Astrocyte (in vitro differentiated cells and primary cell): ENCODE data around the gene SH3BP1.

Source experiments
- CTCF ChIP-seq: IDR thresholded peaks from 2 replicates; pipeline ENCODE4 v1.5.1; 2011; ENCODE audit warnings: low read depth, mild to moderate bottlenecking, inconsistent platforms, low read length, moderate library complexity; ENCODE audit not compliant: insufficient read depth
- EZH2 ChIP-seq: IDR thresholded peaks from 2 replicates; pipeline ENCODE4 v1.6.1; 2012; ENCODE audit warnings: mild to moderate bottlenecking, low read length, inconsistent platforms; ENCODE audit not compliant: insufficient read depth

- TF ChIP-seq CTCF = no peak
- no peak for TF ChIP-seq EZH2
These were observed 13.7 kb upstream of the SH3BP1 start for GRCh38 chr22:37625737-37626136.
